H1 (cell line): ENCODE measurements around the gene NR1H2. TPM values are rescaled to one million over a fixed set of nuclear protein-coding genes. Genes with fewer than 3 reads are reported as not detected.

Experiments
- CTCF ChIA-PET: fragments of 300-600 bp; sonication (Branson Sonifier 250); formaldehyde crosslinking; loops from one replicate; lab custom pipeline; 2021; ENCODE audit not compliant: partially characterized antibody; lab: Charles Lee
- POLR2A ChIA-PET: fragments of 300-600 bp; sonication (Branson Sonifier 250); formaldehyde crosslinking; loops from one replicate; lab custom pipeline; 2021; ENCODE audit warnings: inconsistent platforms; ENCODE audit not compliant: partially characterized antibody; lab: Charles Lee
- DNase-seq, 2 experiments: peaks; one replicate each; pipeline versions ENCODE4 v3.0.0 to v3.0.0-alpha.2; 2010 to 2022; ENCODE audit warnings: low spot score in 2 of 2, low read depth in 1 of 2, mixed read lengths in 1 of 2
- FAIRE-seq: peaks from 2 replicates; lab custom pipeline; 2011; peaks lifted over from hg19 to GRCh38; lab: Jason Lieb, UNC
- H2AFZ ChIP-seq: 2 replicates; pipeline ENCODE4 v1.8.1; 2012; ENCODE audit warnings: low read length, inconsistent platforms
- H2AK5ac ChIP-seq: 2 replicates; pipeline ENCODE4 v1.6.1; 2013; ENCODE audit warnings: low read depth, low read length
- H2BK120ac ChIP-seq: replicated peaks from 2 replicates; pipeline ENCODE3; 2013; ENCODE audit warnings: low read depth, low read length, inconsistent platforms
- H2BK12ac ChIP-seq: 2 replicates; pipeline ENCODE4 v1.6.1; 2013; ENCODE audit warnings: low read depth, low read length
- H2BK15ac ChIP-seq: 2 replicates; pipeline ENCODE4 v1.6.1; 2013; ENCODE audit warnings: low read length
- H2BK20ac ChIP-seq: 2 replicates; pipeline ENCODE4 v1.6.1; 2013; ENCODE audit warnings: low read length
- H2BK5ac ChIP-seq: 2 replicates; pipeline ENCODE4 v1.6.1; 2013; ENCODE audit warnings: low read depth, low read length
- H3K14ac ChIP-seq: 2 replicates; pipeline ENCODE4 v1.6.1; 2013; ENCODE audit warnings: inconsistent platforms; ENCODE audit not compliant: insufficient read length
- H3K18ac ChIP-seq: 2 replicates; pipeline ENCODE4 v1.6.1; 2013; ENCODE audit warnings: low read length; ENCODE audit errors: extremely low read depth
- H3K23ac ChIP-seq: 2 replicates; pipeline ENCODE4 v1.6.1; 2013; ENCODE audit warnings: inconsistent platforms; ENCODE audit not compliant: insufficient read length
- H3K23me2 ChIP-seq: 2 replicates; pipeline ENCODE4 v1.6.1; 2013; ENCODE audit warnings: low read depth, low read length
- H3K27ac ChIP-seq: 2 replicates; pipeline ENCODE4 v1.6.1; 2011; ENCODE audit warnings: low read depth, low read length, inconsistent platforms
- H3K27me3 ChIP-seq, 4 experiments: replicated peaks in 1 of 4; 1 replicate in 1 of 4; 2 replicates in 3 of 4; pipeline versions ENCODE4 v1.6.1 to v1.8.1; 2011 to 2013; ENCODE audit warnings: low read length in 3 of 4, mild to moderate bottlenecking in 3 of 4, inconsistent platforms in 2 of 4, mixed read lengths in 2 of 4, moderate library complexity in 1 of 4; ENCODE audit not compliant: control insufficient read depth in 3 of 4, insufficient read depth in 3 of 4; ENCODE audit errors: extremely low read depth in 1 of 4
- H3K36me3 ChIP-seq, 4 experiments: 2 replicates each; pipeline versions ENCODE4 v1.6.1 to v1.8.1; 2011 to 2013; ENCODE audit warnings: mild to moderate bottlenecking in 4 of 4, low read length in 3 of 4, moderate library complexity in 2 of 4, control low read depth in 1 of 4, inconsistent platforms in 1 of 4; ENCODE audit not compliant: insufficient read depth in 4 of 4, control insufficient read depth in 2 of 4
- H3K4ac ChIP-seq: replicated peaks from 2 replicates; pipeline ENCODE3; 2013; ENCODE audit warnings: low read length, low read depth, mixed read lengths, inconsistent platforms; ENCODE audit not compliant: insufficient read length
- H3K4me1 ChIP-seq, 4 experiments: replicated peaks in 1 of 4; 1 replicate in 1 of 4; 2 replicates in 3 of 4; pipeline versions ENCODE4 v1.6.1 to v1.8.1; 2011 to 2013; ENCODE audit warnings: low read length in 3 of 4, inconsistent platforms in 2 of 4, mixed read lengths in 1 of 4; ENCODE audit not compliant: insufficient read depth in 4 of 4, control insufficient read depth in 3 of 4
- H3K4me2 ChIP-seq, 2 experiments: 2 replicates each; pipeline versions ENCODE4 v1.6.1 to v1.8.1; 2011 to 2013; ENCODE audit warnings: low read depth in 2 of 2, low read length in 2 of 2, control low read depth in 1 of 2, inconsistent platforms in 1 of 2, mild to moderate bottlenecking in 1 of 2; ENCODE audit not compliant: insufficient read depth in 1 of 2
- H3K4me3 ChIP-seq, 4 experiments: fragments of 200-600, 300-600 bp in 1 of 4; sonication (generic), shearing (Covaris generic), sonication (Bioruptor Twin) in 1 of 4; 2 replicates each; pipeline versions ENCODE4 v1.5.1 to v1.8.1; 2011 to 2016; ENCODE audit warnings: low read length in 4 of 4, low read depth in 3 of 4, control low read depth in 2 of 4, inconsistent platforms in 2 of 4, mild to moderate bottlenecking in 2 of 4, mixed read lengths in 1 of 4, moderate library complexity in 1 of 4; ENCODE audit not compliant: insufficient read depth in 2 of 4; ENCODE audit errors: extremely low read depth in 1 of 4
- H3K56ac ChIP-seq: replicated peaks from 2 replicates; pipeline ENCODE3; 2013; ENCODE audit warnings: low read depth, mild to moderate bottlenecking, mixed read lengths, low read length, inconsistent platforms; ENCODE audit not compliant: insufficient read length
- H3K79me1 ChIP-seq: 2 replicates; pipeline ENCODE4 v1.6.1; 2013; ENCODE audit warnings: low read depth, low read length, control low read depth
- H3K79me2 ChIP-seq, 2 experiments: 2 replicates each; pipeline versions ENCODE4 v1.6.1 to v1.8.1; 2012 to 2013; ENCODE audit warnings: low read length in 2 of 2, mild to moderate bottlenecking in 2 of 2, inconsistent platforms in 1 of 2; ENCODE audit not compliant: insufficient read depth in 2 of 2, control insufficient read depth in 1 of 2
- H3K9ac ChIP-seq, 4 experiments: replicated peaks in 1 of 4; 1 replicate in 1 of 4; 2 replicates in 3 of 4; pipeline versions ENCODE4 v1.6.1 to v1.8.1; 2011 to 2013; ENCODE audit warnings: low read depth in 3 of 4, low read length in 3 of 4, control low read depth in 2 of 4, mild to moderate bottlenecking in 2 of 4, moderate library complexity in 2 of 4, inconsistent platforms in 1 of 4; ENCODE audit errors: extremely low read depth in 1 of 4
- H3K9me3 ChIP-seq, 2 experiments: 2 replicates each; pipeline versions ENCODE4 v1.6.1 to v1.8.1; 2012 to 2013; ENCODE audit warnings: mild to moderate bottlenecking in 2 of 2, moderate library complexity in 2 of 2, control low read depth in 1 of 2, inconsistent platforms in 1 of 2, low read depth in 1 of 2, low read length in 1 of 2, mixed read lengths in 1 of 2; ENCODE audit not compliant: insufficient read depth in 2 of 2
- H4K20me1 ChIP-seq, 2 experiments: replicated peaks in 1 of 2; 2 replicates each; pipeline versions ENCODE3 to v1.8.1; 2011 to 2013; ENCODE audit warnings: inconsistent platforms in 2 of 2, low read length in 2 of 2, mild to moderate bottlenecking in 1 of 2; ENCODE audit not compliant: insufficient read depth in 2 of 2, control insufficient read depth in 1 of 2
- H4K5ac ChIP-seq: 2 replicates; pipeline ENCODE4 v1.6.1; 2013; ENCODE audit warnings: low read length, low read depth, mixed read lengths, inconsistent platforms; ENCODE audit not compliant: insufficient read length
- H4K8ac ChIP-seq: 2 replicates; pipeline ENCODE4 v1.8.0; 2013; ENCODE audit warnings: mild to moderate bottlenecking, moderate library complexity, low read length, inconsistent platforms; ENCODE audit not compliant: insufficient read depth; ENCODE audit errors: extremely low read depth
- H4K91ac ChIP-seq: replicated peaks from 2 replicates; pipeline ENCODE3; 2013; ENCODE audit warnings: low read length, mixed read lengths, inconsistent platforms; ENCODE audit not compliant: insufficient read length
- BRCA1 ChIP-seq: IDR thresholded peaks from 2 replicates; pipeline ENCODE4 v1.6.1; 2012; ENCODE audit warnings: low read depth, low read length, improper control_type of control experiment
- CBX5 ChIP-seq: fragments of 300-800, 300-1000 bp; sonication (generic); IDR thresholded peaks from 2 replicates; pipeline ENCODE4 v1.7.1; 2016; ENCODE audit warnings: antibody characterized with exemption, low read length, low read depth
- CREB1 ChIP-seq: IDR thresholded peaks from 2 replicates; pipeline ENCODE4 v1.6.1; 2012; ENCODE audit warnings: inconsistent platforms
- FOSL1 ChIP-seq: IDR thresholded peaks from 2 replicates; pipeline ENCODE4 v1.6.1; 2011; ENCODE audit warnings: mild to moderate bottlenecking, low read depth, low read length, moderate library complexity; ENCODE audit not compliant: insufficient read depth
- GTF2F1 ChIP-seq: IDR thresholded peaks from 2 replicates; pipeline ENCODE4 v1.6.1; 2012; ENCODE audit warnings: low read depth, low read length, improper control_type of control experiment, borderline replicate concordance
- RAD21 ChIP-seq, 2 experiments: IDR thresholded peaks in 1 of 2; conservative IDR thresholded peaks in 1 of 2; 2 replicates each; pipeline ENCODE4 v1.6.1; 2011; ENCODE audit warnings: low read depth in 2 of 2, low read length in 2 of 2, improper control_type of control experiment in 1 of 2, inconsistent platforms in 1 of 2, mild to moderate bottlenecking in 1 of 2, moderate library complexity in 1 of 2
- RNF2 ChIP-seq: fragments of 200-900, 300-1000 bp; sonication (generic); IDR thresholded peaks from 2 replicates; pipeline ENCODE4 v1.7.1; 2016; ENCODE audit warnings: borderline replicate concordance, low read depth, mild to moderate bottlenecking, antibody characterized with exemption, low read length; ENCODE audit not compliant: poor library complexity, severe bottlenecking; ENCODE audit errors: missing control alignments
- TAF1 ChIP-seq: IDR thresholded peaks from 2 replicates; pipeline ENCODE4 v1.6.1; 2011; ENCODE audit warnings: mild to moderate bottlenecking, low read depth, low read length
- ZNF274 ChIP-seq: IDR thresholded peaks from 2 replicates; pipeline ENCODE4 v1.7.0; 2012; ENCODE audit warnings: low read length, borderline replicate concordance; ENCODE audit errors: extremely low read depth
- WGBS, 2 experiments: shearing (Covaris generic) in 1 of 2; methylation state at CpG; one replicate each; pipeline versions ENCODE4 v1.1.6 to v1.1.7; 2013 to 2015; ENCODE audit warnings: low lambda C conversion rate in 2 of 2, mixed read lengths in 2 of 2, inconsistent platforms in 1 of 2, low coverage in 1 of 2, missing lambda C conversion rate in 1 of 2; ENCODE audit not compliant: insufficient replicate concordance in 2 of 2, insufficient coverage in 1 of 2, insufficient read length in 1 of 2; ENCODE audit errors: extremely low coverage in 1 of 2, missing lambda C conversion rate in 1 of 2; 5-methylcytosine and 5-hydroxymethylcytosine counted together
- polyA plus RNA-seq, 7 experiments: library from polyadenylated mRNA; depleted of rRNA in 3 of 7; stranded (reverse) in 5 of 7; unstranded in 2 of 7; fragments of >200 nt in 5 of 7; fragments of 200-250 nt in 2 of 7; gene quantifications; 1 replicate in 5 of 7; 2 replicates in 1 of 7; 4 replicates in 1 of 7; pipeline versions ENCODE4 v1.2.1 to v1.2.3, GENCODE V29; 2011 to 2013; ENCODE audit warnings: missing spikeins in 2 of 7, mixed read lengths in 2 of 7
- total RNA-seq: library from RNA; stranded (reverse); fragmentation: NEBNext Ultra II Directional; extraction: Animal tissue kit (Norgen Biotek cat#: 25700); gene quantifications from 2 replicates; pipeline ENCODE4 v1.2.1, GENCODE V29; 2021
- TF ChIP-seq, protein P1 (sequence below), 3 experiments: IDR thresholded peaks; 1 replicate in 2 of 3; 2 replicates in 1 of 3; pipeline versions ENCODE4 v1.5.1 to v1.6.1; 2011; ENCODE audit warnings: low read length in 3 of 3, mild to moderate bottlenecking in 3 of 3, inconsistent platforms in 2 of 3, low read depth in 1 of 3, moderate library complexity in 1 of 3; ENCODE audit not compliant: insufficient read depth in 1 of 3; ENCODE audit errors: control extremely low read depth in 1 of 3

NR1H2 gene
- total and polyA plus RNA-seq, 2 of the 8 experiments (the other 6 are each of a cell fraction or from before 2014, with no cell fraction given) = 40.3 to 47.5 TPM

DNA sequence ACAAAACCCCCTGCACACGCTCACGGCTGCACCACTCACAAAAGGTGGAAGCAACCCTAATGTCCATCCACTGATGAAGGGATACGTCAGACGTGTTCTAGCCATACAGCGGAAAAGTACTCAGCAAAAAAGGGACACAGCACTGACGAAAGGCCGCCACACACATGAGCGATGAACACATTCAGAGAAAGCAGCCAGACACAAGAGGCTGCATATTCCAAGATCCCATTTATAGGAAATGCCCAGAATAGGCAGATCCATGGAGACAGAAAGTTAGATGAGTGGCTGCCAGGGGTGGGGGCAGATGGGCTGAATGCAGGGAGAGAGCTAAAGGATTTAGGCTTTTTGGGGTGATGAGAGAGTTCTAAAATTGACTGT lies 11.6 kb downstream of the NR1H2 start:
- FAIRE-seq (no peak), DNase-seq (no peak)
- Histone ChIP-seq H3K27ac (no peak overlapping the region), H4K20me1 (peaks cover 5 to 17% of the 10 kb centered on the region in 2 experiments), H4K91ac (no peak overlapping the region), H3K4me3 (no peak overlapping the region), H4K8ac (no peak overlapping the region), H3K4me1 (peaks cover 0 to 3% (median under 1%) of the 10 kb centered on the region in 4 experiments; a peak in 4 of 7 replicates), H2BK20ac (no peak overlapping the region), H3K27me3 (no peaks in the 10 kb centered on the region), H3K9ac (no peak overlapping the region; a peak in 1 of 7 replicates), H3K9me3 (peaks cover 3 to 14% of the 10 kb centered on the region in 2 experiments; a peak in 2 of 4 replicates), H2BK120ac (no peak overlapping the region), H3K79me1 (peaks cover 12% of the 10 kb centered on the region), H2BK15ac (no peak overlapping the region), H2BK12ac (no peak overlapping the region), H2BK5ac (no peak overlapping the region), H3K56ac (no peak overlapping the region), H2AFZ (no peak overlapping the region), H3K23me2 (peaks cover 9% of the 10 kb centered on the region; the same call in 1 of the 2 replicates), H3K4me2 (no peak overlapping the region), H2AK5ac (no peak overlapping the region), H3K18ac (no peak overlapping the region), H3K36me3 (peaks cover 6 to 26% (median 13%) of the 10 kb centered on the region in 4 experiments; a peak in 7 of 8 replicates), H3K23ac (no peak overlapping the region), H3K79me2 (peaks cover 12 to 54% of the 10 kb centered on the region in 2 experiments; a peak in 3 of 4 replicates), H3K4ac (no peak overlapping the region), H3K14ac (no peak overlapping the region), H4K5ac (no peak overlapping the region)
- 90% methylated on average over 8 of the region's 8 CpGs; no CpG with 5 or more reads in 1 of the 2 experiments for WGBS, 2 experiments
- ChIA-PET CTCF (interaction anchor here (0.6 to 1.6 kb wide), 4 partner anchors 14 to 1424 kb away, joined by 3 to 6 read pairs (median 4); no protein-coding TSS in a partner anchor), POLR2A (interaction anchor here (1.1 to 3.5 kb wide), 6 partner anchors 11 to 72 kb away, joined by 3 to 15 read pairs (median 6); partner anchors contain the start of gene NR1H2)
- TF ChIP-seq RAD21 (IDR thresholded peaks at IDR 0.05 in 1 of 2, conservative IDR thresholded peaks at IDR 0.05 in 1 of 2; ENCODE audit: low read depth in 2 of 2, low read length in 2 of 2) = no peak
- TF ChIP-seq FOSL1 = no peak
- no peak for TF ChIP-seq TAF1
- TF ChIP-seq BRCA1 = no peak
- no peak for TF ChIP-seq CREB1
- TF ChIP-seq GTF2F1 = no peak
- TF ChIP-seq ZNF274 = no peak
- TF ChIP-seq RNF2 = no peak
- TF ChIP-seq, protein P1, sequence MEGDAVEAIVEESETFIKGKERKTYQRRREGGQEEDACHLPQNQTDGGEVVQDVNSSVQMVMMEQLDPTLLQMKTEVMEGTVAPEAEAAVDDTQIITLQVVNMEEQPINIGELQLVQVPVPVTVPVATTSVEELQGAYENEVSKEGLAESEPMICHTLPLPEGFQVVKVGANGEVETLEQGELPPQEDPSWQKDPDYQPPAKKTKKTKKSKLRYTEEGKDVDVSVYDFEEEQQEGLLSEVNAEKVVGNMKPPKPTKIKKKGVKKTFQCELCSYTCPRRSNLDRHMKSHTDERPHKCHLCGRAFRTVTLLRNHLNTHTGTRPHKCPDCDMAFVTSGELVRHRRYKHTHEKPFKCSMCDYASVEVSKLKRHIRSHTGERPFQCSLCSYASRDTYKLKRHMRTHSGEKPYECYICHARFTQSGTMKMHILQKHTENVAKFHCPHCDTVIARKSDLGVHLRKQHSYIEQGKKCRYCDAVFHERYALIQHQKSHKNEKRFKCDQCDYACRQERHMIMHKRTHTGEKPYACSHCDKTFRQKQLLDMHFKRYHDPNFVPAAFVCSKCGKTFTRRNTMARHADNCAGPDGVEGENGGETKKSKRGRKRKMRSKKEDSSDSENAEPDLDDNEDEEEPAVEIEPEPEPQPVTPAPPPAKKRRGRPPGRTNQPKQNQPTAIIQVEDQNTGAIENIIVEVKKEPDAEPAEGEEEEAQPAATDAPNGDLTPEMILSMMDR (IDR thresholded peaks at IDR 0.05; ENCODE audit: control extremely low read depth in 1 of 3, insufficient read depth in 1 of 3, low read depth in 1 of 3, low read length in 3 of 3) = no peak
- no peak for TF ChIP-seq CBX5
